C4-2B (cell line): ENCODE results near the gene RASA3.

Experiments used
- CTCF ChIP-seq: fragments of 450-650 bp; conservative IDR thresholded peaks from 2 replicates; pipeline ENCODE4 v1.5.1; 2017; ENCODE audit warnings: mild to moderate bottlenecking
- ZFX ChIP-seq: fragments of 450-650 bp; IDR thresholded peaks from 2 replicates; pipeline ENCODE4 v1.6.1; 2017

GRCh38 chr13:114025405-114025713, 107.1 kb downstream of the RASA3 start:
- no peak for TF ChIP-seq CTCF
- no peak for TF ChIP-seq ZFX
